BLaER1 (cell line): ENCODE measurements around the gene MCAM.

Experiments used
- H3K27ac ChIP-seq: shearing (Covaris generic); formaldehyde crosslinking; 2 replicates; pipeline ENCODE4 v1.8.1; 2022
- H3K27me3 ChIP-seq: shearing (Covaris generic); formaldehyde crosslinking; 2 replicates; pipeline ENCODE4 v1.8.1; 2022
- H3K36me3 ChIP-seq: shearing (Covaris generic); formaldehyde crosslinking; 2 replicates; pipeline ENCODE4 v1.8.1; 2022
- H3K4me1 ChIP-seq: shearing (Covaris generic); formaldehyde crosslinking; 2 replicates; pipeline ENCODE4 v1.8.1; 2022
- H3K4me2 ChIP-seq: shearing (Covaris generic); formaldehyde crosslinking; 2 replicates; pipeline ENCODE4 v1.8.1; 2022
- H3K4me3 ChIP-seq: shearing (Covaris generic); formaldehyde crosslinking; 2 replicates; pipeline ENCODE4 v1.8.1; 2022
- H3K9ac ChIP-seq: shearing (Covaris generic); formaldehyde crosslinking; 2 replicates; pipeline ENCODE4 v1.8.1; 2022
- H3K9me3 ChIP-seq: shearing (Covaris generic); formaldehyde crosslinking; 2 replicates; pipeline ENCODE4 v1.8.1; 2022
- H4K20me1 ChIP-seq: shearing (Covaris generic); formaldehyde crosslinking; 2 replicates; pipeline ENCODE4 v1.8.1; 2022
- Cebpa-rat ChIP-seq: shearing (Covaris generic); IDR thresholded peaks from 2 replicates; pipeline ENCODE4 v1.8.1; 2022

Gene MCAM

DNA sequence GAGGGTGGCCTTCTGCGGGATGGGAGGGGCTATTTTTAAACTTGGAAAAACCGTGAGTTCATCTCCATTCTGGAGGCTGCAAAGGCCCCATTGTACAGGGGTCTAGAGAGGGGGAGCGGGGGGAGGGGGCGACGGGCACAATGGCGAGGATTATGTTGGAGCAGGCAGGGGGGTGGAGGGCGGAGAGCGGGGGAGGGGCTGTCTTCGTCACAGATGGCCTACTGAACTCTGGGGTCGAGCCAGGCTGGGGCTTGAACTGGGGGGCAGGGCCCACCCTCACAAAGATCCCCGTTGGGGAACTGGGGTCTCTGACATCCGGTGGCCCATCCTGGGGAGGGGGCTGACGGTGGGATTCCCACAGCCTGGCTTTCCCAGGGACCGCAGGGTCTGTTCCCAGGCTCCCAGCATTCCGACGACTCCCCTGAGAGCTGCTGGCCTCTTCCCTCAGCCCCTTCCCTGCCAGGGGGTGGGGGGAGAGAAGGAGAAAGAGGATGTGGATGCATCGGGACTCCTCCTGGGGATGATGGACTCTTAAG is 3.4 kb upstream of the MCAM start:
- Histone ChIP-seq H3K27me3 (no peaks in the 10 kb centered on the region), H4K20me1 (peaks cover 13% of the 10 kb centered on the region), H3K4me1 (peaks cover 90% of the 10 kb centered on the region), H3K4me2 (peak overlapping the region; percentile 99), H3K36me3 (no peaks in the 10 kb centered on the region), H3K4me3 (peak overlapping the region; percentile 80), H3K27ac (peak overlapping the region; percentile 89), H3K9ac (peak overlapping the region; percentile 75), H3K9me3 (no peaks in the 10 kb centered on the region)
- TF ChIP-seq Cebpa-rat: no peak

DNA sequence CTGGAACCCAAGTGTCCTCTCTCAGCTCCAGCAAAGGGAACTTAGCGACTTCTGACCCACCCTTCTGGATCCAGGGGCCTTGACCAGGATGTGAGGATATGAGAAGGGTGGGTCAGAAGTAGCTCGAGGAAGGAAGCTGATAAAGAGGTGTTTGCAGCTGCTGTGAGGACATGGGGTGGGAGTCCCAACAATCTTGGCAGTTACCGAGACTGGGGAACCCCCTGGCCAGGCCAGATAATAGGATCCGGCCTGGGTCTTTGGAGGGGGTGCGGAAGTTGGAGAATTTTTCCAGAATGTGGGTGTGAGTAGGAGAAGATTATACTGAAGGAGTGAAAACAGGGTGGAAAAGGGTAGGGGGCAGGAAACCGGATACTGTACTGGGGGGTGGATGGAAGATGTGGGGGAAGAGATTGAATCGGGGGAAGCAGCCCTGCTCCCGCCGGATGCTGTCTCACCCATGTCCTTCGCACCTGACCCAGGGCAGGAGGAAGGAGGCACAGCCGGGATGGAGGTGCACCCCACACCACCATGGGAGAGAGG is 2.8 kb upstream of the MCAM start:
- H3K4me1 ChIP-seq: peaks cover 90% of the 10 kb centered on the region
- peaks cover 18% of the 10 kb centered on the region for H4K20me1 ChIP-seq
- peak overlapping the region; percentile 89 for H3K27ac ChIP-seq
- H3K4me3 ChIP-seq: peak overlapping the region; percentile 80
- H3K9ac ChIP-seq: peak overlapping the region; percentile 72
- no peaks in the 10 kb centered on the region for H3K9me3 ChIP-seq
- no peaks in the 10 kb centered on the region for H3K27me3 ChIP-seq
- H3K36me3 ChIP-seq: peaks cover 3% of the 10 kb centered on the region
- peak overlapping the region; percentile 99 for H3K4me2 ChIP-seq
- TF ChIP-seq Cebpa-rat: no peak

DNA sequence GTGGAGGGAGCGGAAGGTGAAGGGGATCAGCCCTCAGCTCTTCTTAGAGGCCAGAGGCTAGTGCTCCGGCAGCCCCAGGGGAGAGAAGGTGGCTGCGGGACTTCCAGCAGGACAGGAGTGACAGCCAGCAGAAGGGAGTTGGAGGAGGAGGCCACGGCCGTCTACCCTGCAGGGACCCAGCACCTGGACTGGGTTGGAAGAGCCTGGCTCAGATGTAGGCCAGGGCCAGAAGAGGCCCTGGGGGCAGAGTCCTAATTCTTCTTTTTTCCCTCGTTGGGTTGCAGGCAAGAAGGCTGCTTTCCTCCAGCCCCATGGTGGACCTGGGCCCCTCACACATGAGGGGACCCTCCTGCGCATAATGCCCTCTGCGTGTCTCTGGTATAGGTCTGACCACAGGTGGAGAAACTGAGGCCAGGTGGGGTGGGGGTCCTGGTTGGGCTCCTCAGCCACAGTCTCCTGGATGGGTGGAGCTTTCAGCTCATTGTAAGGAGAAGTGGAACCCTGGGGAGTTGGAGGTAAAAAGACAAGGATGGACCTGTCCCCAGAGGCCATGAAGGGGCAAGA is 2.3 kb upstream of the MCAM start:
- Histone ChIP-seq H3K9me3 (no peaks in the 10 kb centered on the region), H3K27me3 (no peaks in the 10 kb centered on the region), H3K27ac (peak overlapping the region; percentile 89), H4K20me1 (peaks cover 24% of the 10 kb centered on the region), H3K4me2 (peak overlapping the region; percentile 99), H3K4me3 (peak overlapping the region; percentile 80), H3K4me1 (peaks cover 90% of the 10 kb centered on the region), H3K36me3 (peaks cover 9% of the 10 kb centered on the region), H3K9ac (peak overlapping the region; percentile 72)
- no peak for TF ChIP-seq Cebpa-rat

GRCh38 chr11:119318240-119319135 is 1.6 kb upstream of the MCAM start:
- H3K9me3 ChIP-seq: no peaks in the 10 kb centered on the region
- peak overlapping the region; percentile 80 for H3K4me3 ChIP-seq
- no peak for TF ChIP-seq Cebpa-rat
- H3K4me2 ChIP-seq: peak overlapping the region; percentile 99
- peak overlapping the region; percentile 89 for H3K27ac ChIP-seq
- no peaks in the 10 kb centered on the region for H3K27me3 ChIP-seq
- H3K4me1 ChIP-seq: peaks cover 85% of the 10 kb centered on the region
- peaks cover 31% of the 10 kb centered on the region for H4K20me1 ChIP-seq
- H3K36me3 ChIP-seq: peaks cover 16% of the 10 kb centered on the region
- peak overlapping the region; percentile 72 for H3K9ac ChIP-seq

GRCh38 chr11:119317592-119318239 is 786 bp upstream of the MCAM start:
- Histone ChIP-seq H3K4me1 (peaks cover 77% of the 10 kb centered on the region), H3K27me3 (no peaks in the 10 kb centered on the region), H3K4me3 (peak overlapping the region; percentile 80), H4K20me1 (peaks cover 39% of the 10 kb centered on the region), H3K4me2 (peak overlapping the region; percentile 99), H3K27ac (peak overlapping the region; percentile 89), H3K9me3 (no peaks in the 10 kb centered on the region), H3K36me3 (peaks cover 24% of the 10 kb centered on the region), H3K9ac (peak overlapping the region; percentile 72)
- peak; percentile 49; the same call in 1 of the 2 replicates for TF ChIP-seq Cebpa-rat

DNA sequence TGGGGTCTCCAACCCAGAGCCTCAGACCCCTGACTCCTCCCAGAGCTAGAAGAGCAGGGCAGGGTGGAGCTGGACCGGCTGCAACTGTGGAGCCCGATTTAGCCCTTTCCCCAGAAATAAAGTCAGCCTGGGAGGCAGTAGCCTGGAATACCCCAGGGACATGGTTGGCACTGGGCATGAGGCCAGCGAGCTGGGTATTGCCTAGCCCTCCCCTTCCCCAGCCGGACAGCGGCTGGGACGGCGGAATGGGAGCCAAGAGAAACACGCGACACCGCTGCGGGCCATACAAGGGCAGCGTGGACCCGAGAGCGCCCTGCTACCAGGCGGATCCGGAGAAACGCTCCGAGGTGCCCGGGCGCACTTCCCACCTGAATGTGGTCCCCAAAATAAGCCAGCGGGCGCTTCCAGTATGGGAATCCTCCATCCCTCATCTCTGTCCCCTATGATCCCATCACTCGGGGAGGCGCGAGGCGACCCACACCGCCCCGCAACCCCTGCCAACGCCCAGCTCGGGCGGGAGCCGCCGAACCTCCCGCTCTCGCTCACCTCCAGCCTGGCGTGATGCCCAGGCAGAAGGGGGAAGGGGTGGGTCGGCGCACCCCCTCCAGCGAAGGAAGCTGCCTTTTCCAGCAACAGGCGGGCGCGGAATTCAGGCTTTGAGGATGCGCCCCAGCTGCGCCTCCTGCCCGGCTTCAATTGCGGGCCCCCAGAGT is 758 bp downstream of the MCAM start:
- Histone ChIP-seq H3K9ac (peak overlapping the region; percentile 89), H3K27ac (peak overlapping the region; percentile 87), H3K4me1 (peaks cover 62% of the 10 kb centered on the region), H4K20me1 (peaks cover 45% of the 10 kb centered on the region), H3K9me3 (no peaks in the 10 kb centered on the region), H3K36me3 (peaks cover 39% of the 10 kb centered on the region), H3K4me3 (peak overlapping the region; percentile 80), H3K27me3 (no peaks in the 10 kb centered on the region), H3K4me2 (peak overlapping the region; percentile 99)
- TF ChIP-seq Cebpa-rat: no peak

GRCh38 chr11:119315131-119316015 is 1.6 kb downstream of the MCAM start:
- Histone ChIP-seq H3K4me3 (peak overlapping the region; percentile 80), H3K36me3 (peaks cover 47% of the 10 kb centered on the region), H3K27me3 (no peaks in the 10 kb centered on the region), H4K20me1 (peaks cover 48% of the 10 kb centered on the region), H3K4me1 (peaks cover 54% of the 10 kb centered on the region), H3K9ac (peak overlapping the region; percentile 89), H3K9me3 (no peaks in the 10 kb centered on the region), H3K4me2 (peak overlapping the region; percentile 99), H3K27ac (peak overlapping the region; percentile 87)
- no peak for TF ChIP-seq Cebpa-rat

- H3K4me1 ChIP-seq: peaks cover 47% of the 10 kb centered on the region
- no peaks in the 10 kb centered on the region for H3K27me3 ChIP-seq
- H3K27ac ChIP-seq: peak overlapping the region; percentile 87
- no peaks in the 10 kb centered on the region for H3K9me3 ChIP-seq
- H3K36me3 ChIP-seq: peaks cover 54% of the 10 kb centered on the region
- peak overlapping the region; percentile 89; the same call in 1 of the 2 replicates for H3K9ac ChIP-seq
- peaks cover 54% of the 10 kb centered on the region for H4K20me1 ChIP-seq
- peak overlapping the region; percentile 99 for H3K4me2 ChIP-seq
- peak overlapping the region; percentile 80 for H3K4me3 ChIP-seq
- no peak for TF ChIP-seq Cebpa-rat
These were observed 2.2 kb downstream of the MCAM start for GRCh38 chr11:119314726-119315125.
